GM18505 (cell line): Measurements from ENCODE around the gene ACP6.
"Not testable (repeated sequence)": the region's sequence is repeated elsewhere in the genome, so short reads cannot be mapped to it uniquely, and the experiment has no call there.

Experiments
- ATAC-seq: cut with Tn5 transposase; IDR thresholded peaks from one replicate; pipeline ENCODE4 v1.9.1; 2021; ENCODE audit not compliant: unreplicated experiment
- POLR2A ChIP-seq: IDR thresholded peaks from 4 replicates; pipeline ENCODE4 v1.6.1; 2011; ENCODE audit warnings: borderline replicate concordance; ENCODE audit not compliant: insufficient read depth, insufficient read length; ENCODE audit errors: extremely low read depth

Gene ACP6

DNA sequence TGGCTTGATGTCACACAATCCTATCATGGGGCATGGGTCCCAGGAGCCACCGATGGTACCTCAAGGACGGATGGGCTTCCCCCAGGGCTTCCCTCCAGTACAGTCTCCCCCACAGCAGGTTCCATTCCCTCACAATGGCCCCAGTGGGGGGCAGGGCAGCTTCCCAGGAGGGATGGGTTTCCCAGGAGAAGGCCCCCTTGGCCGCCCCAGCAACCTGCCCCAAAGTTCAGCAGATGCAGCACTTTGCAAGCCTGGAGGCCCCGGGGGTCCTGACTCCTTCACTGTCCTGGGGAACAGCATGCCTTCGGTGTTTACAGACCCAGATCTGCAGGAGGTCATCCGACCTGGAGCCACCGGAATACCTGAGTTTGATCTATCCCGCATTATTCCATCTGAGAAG, 46.3 kb downstream of the ACP6 start:
- no peak for TF ChIP-seq POLR2A
- ATAC-seq = no peak

GRCh38 chr1:147622731-147623130, 47.6 kb downstream of the ACP6 start:
- TF ChIP-seq POLR2A = no peak
- ATAC-seq = no peak

GRCh38 chr1:147620543-147620942, 49.8 kb downstream of the ACP6 start:
- no peak for ATAC-seq
- TF ChIP-seq POLR2A = no peak

- TF ChIP-seq POLR2A = no peak
- ATAC-seq = no peak
These were observed 50.6 kb downstream of the ACP6 start for GRCh38 chr1:147619741-147620140.

- no peak for TF ChIP-seq POLR2A
- ATAC-seq = no peak
These were observed 51.6 kb downstream of the ACP6 start for GRCh38 chr1:147618771-147619170.

DNA sequence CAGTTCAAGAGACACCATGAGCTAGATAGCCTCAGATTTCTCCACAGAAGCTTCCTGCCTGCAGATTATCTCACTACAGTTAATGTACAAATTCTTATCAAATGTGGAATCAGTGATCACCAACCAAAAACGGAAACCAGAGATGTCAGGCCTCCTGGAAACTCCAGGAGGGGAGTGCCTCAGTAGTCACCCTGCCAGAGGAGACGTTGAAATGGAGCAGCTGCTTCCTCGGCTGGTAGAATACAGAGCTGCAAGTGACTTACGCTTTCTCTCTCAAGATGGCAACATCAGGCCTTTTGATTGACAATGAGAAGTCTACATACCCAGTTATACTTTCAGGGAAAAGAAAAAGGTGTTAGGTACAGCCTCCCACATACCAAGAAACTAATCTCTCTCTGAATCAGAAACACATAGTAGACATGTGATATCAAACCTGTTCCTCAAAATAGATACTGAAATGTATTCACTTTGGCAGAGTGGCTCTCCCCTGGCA, 52.2 kb downstream of the ACP6 start:
- ATAC-seq = no peak
- TF ChIP-seq POLR2A = no peak

DNA sequence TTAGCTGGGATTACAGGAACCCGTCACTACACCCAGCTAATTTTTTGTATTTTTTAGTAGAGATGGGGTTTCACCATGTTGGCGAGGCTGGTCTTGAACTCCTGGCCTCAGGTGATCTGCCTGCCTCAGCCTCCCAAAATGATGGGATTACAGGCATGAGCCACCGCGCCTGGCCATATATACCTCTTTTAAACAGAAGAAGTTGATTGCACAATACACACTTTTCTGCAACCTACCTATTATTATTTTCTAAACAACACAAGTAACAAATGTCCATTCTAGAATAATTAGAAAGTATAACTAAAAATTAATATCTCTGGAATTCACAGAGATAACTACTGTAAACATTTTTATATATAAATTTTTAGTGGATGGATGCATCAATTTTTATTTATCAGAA, 55.4 kb downstream of the ACP6 start:
- not testable (repeated sequence) for ATAC-seq

DNA sequence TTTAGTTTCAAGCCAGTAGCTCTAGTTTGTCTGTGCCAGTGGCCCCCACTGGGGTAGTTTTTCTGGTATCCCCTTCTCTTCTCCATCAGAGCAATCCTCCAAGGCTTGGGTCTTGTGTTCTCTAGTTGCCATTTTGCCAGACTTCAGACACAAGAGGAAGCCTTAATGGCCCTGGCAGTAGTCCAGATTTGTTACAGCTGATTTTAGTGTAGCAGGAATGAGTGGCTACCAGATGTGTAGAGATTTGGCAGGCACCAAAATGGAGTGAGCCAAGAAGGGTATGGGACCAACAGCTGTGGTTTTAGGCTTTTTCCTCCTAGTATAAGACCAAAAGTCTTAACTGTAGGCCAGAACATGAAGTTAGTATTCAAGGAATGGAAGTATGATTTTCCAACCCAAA, 56.8 kb downstream of the ACP6 start:
- ATAC-seq = no peak
- no peak for TF ChIP-seq POLR2A

DNA sequence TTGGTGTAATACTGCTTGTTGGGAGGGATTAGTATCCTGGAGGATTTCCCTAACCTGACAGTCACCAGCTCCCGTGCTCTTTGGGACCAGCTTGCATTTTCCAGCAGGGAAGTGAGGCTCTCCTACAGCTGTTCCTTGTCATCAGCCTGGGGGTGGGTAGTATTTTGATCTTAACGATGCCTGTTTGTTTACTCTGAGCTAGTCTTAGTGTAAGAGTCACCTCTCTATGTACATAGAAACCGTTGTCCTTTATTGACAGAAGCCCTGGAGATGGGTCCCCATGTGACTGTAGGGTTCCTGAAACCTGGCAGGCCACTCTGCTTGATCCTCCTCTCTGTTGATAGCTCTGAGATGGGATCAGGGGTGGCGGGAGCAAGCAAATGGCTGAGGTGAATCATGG, 58.0 kb downstream of the ACP6 start:
- no peak for ATAC-seq
- no peak for TF ChIP-seq POLR2A

GRCh38 chr1:147611586-147611985, 58.7 kb downstream of the ACP6 start:
- no peak for ATAC-seq
- no peak for TF ChIP-seq POLR2A

DNA sequence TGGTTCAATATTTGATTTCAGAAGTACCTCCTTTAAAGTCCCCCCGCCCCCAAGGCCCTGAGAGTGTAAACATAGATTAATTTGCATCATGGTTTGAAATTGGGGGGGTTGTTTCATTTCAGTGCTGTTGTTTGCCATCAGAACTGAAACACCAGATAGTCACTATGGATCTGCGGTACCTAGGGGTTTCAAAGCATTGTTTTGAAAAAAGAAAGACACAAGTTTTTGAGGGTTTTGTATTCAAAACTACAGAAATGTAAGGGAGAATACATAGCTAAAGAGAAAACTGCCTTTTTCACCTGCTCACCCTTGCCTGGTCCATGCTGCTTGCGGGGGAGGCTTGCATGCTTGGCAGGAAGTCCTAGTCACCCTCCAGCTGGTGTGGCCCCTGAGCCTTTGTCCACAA, 59.3 kb downstream of the ACP6 start:
- peak; percentile 62 for ATAC-seq
- no peak for TF ChIP-seq POLR2A

DNA sequence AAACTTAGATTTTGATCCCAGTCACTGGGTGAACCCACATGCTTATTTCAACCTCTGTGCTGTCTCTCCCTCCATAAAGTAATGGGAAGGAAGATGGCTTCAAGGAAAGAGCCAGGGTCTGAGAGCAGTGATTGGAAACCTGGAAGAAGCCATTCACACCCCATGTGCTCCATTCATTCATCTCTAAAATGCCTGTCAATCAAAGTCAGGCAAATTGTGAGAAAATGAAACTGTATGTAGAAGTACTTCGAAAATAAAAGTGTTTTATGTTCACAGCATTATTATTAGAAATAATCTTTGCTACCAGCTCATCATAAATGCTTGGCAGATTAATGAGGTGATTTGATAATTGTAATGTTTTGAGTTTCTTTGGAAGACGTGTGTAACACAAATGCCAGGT, 61.0 kb downstream of the ACP6 start:
- no peak for ATAC-seq
- TF ChIP-seq POLR2A = no peak

- ATAC-seq = no peak
- TF ChIP-seq POLR2A = no peak
These were observed 61.7 kb downstream of the ACP6 start for GRCh38 chr1:147608596-147608995.

GRCh38 chr1:147605591-147605990, 64.7 kb downstream of the ACP6 start:
- no peak for ATAC-seq
- TF ChIP-seq POLR2A = no peak

DNA sequence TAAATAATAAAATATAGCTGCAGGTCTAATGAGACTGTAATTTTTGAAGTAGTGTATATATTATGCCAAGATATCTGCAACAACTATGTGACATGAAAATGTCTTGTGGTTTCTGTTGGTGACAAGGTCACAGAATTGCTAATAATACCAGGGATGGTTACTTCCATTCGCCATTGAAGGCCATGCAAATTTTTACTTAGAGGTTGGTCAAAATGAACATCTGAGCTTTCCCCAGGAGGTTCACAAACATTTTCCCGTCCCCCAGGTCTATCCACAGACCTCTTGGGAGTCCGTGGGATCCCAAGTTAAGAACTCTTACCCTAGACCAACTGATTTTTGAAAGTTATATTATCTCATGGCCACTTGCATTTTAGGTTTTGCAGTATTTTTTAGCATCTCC, 66.3 kb downstream of the ACP6 start:
- no peak for ATAC-seq
- no peak for TF ChIP-seq POLR2A

DNA sequence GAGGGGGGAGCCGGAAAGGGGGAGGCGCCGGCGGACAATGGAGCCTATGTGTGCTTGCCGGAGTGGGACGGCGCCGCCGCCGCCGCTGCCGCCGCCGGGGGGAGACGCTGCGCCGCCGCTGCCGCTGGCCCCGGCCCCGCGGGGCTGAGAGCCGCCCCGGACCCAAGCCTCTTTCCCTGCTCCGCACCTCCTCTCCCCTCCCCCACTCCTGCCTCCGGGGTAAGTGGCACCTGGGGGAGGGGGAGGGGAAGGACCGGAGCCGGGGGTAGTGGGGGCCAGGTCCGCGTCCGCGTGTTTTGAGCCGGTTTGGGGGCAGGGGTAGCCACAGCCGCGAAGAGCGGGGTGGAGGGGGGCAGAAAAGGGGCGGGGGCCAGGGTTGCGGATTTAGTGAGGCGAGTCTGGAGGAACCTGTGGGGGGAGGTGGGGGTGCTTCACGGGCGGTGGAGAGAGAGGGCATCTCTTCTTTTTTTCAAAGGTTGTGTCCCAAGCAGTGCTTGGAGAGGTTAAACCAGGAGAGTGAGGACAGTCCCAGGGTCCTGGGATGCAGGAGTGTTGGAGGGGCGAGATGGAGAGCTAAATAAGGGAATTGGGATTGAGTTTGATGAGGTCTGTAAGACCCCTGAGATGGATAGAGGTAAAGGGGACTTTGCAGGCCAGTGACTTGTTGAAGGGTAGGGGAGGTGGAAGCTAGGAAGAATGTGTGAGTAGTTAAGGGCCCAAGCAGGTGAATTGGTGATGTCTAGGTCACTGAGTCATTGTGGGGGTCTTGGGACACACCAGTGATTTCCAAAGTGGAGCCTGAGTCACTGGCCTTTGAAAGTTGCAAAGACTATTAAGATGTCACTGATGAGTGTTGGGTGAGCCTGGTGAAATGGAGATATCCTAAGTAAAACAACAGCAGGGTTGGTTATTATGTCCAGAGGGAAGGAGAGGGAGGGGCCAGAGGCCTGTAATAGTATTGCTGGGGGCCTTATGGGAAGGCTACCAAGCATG, 69.9 kb downstream of the ACP6 start:
- TF ChIP-seq POLR2A = peak; percentile 43
- ATAC-seq = no peak
